Transverse colon (tissue), 4 donors: ENCODE measurements around the gene MND1. TPM values are rescaled to one million over a fixed set of nuclear protein-coding genes. Genes with fewer than 3 reads are reported as not detected.

ENCODE experiments used
- DNase-seq: peaks from one replicate; pipeline ENCODE4 v3.0.0-alpha.2; 2019
- H3K27ac ChIP-seq, 4 donors: fragments of 200-600 bp; sonication (generic); 2 replicates each; pipeline ENCODE4 v1.5.1; 2016 to 2018; ENCODE audit warnings: inconsistent platforms in 4 of 4
- H3K27me3 ChIP-seq: fragments of 200-600 bp; sonication (generic); 2 replicates; pipeline ENCODE4 v1.5.1; 2017; ENCODE audit warnings: inconsistent platforms
- H3K36me3 ChIP-seq, 4 donors: fragments of 200-600 bp; sonication (generic); 2 replicates each; pipeline ENCODE4 v1.5.1; 2017 to 2019; ENCODE audit warnings: inconsistent platforms in 4 of 4
- H3K4me1 ChIP-seq, 4 donors: fragments of 200-600 bp; sonication (generic); 2 replicates each; pipeline ENCODE4 v1.5.1; 2017 to 2020; ENCODE audit warnings: inconsistent platforms in 4 of 4
- H3K4me3 ChIP-seq, 4 donors: fragments of 200-600 bp; sonication (generic); 1 replicate in 1 of 4; 2 replicates in 3 of 4; pipeline versions ENCODE4 v1.5.1 to v1.6.1; 2017 to 2019; ENCODE audit warnings: inconsistent platforms in 4 of 4
- H3K9me3 ChIP-seq, 2 donors: fragments of 200-600 bp; sonication (generic); 2 replicates each; pipeline ENCODE4 v1.5.1; 2017 to 2019; ENCODE audit warnings: inconsistent platforms in 2 of 2
- CTCF ChIP-seq, 5 experiments: fragments of 200-600 bp in 3 of 5; fragments of 450-650 bp in 2 of 5; sonication (generic) in 3 of 5; IDR thresholded peaks; 1 replicate in 2 of 5; 2 replicates in 3 of 5; pipeline ENCODE4 v1.5.1; 2016 to 2017; ENCODE audit warnings: antibody characterized with exemption in 5 of 5, inconsistent platforms in 3 of 5, mild to moderate bottlenecking in 2 of 5, moderate library complexity in 1 of 5
- EP300 ChIP-seq: sonication (generic); formaldehyde crosslinking; IDR thresholded peaks from one replicate; pipeline ENCODE4 v1.6.1; 2017; ENCODE audit warnings: antibody characterized with exemption, low read depth
- POLR2A ChIP-seq: fragments of 450-650 bp; IDR thresholded peaks from one replicate; pipeline ENCODE4 v1.6.1; 2016; ENCODE audit warnings: antibody characterized with exemption, mild to moderate bottlenecking, moderate library complexity
- POLR2AphosphoS5 ChIP-seq, 3 donors: sonication (generic); formaldehyde crosslinking; IDR thresholded peaks; one replicate each; pipeline ENCODE4 v1.6.1; 2016; ENCODE audit warnings: antibody characterized with exemption in 3 of 3
- WGBS, 2 donors: methylation state at CpG; one replicate each; pipeline ENCODE4 v1.1.5; 2018; ENCODE audit warnings: low coverage in 1 of 2; 5-methylcytosine and 5-hydroxymethylcytosine counted together
- in situ Hi-C, 4 donors: fragments of 200-750 bp; cut with MboI; loops; one replicate each; pipeline versions ENCODE4 v1.15.0 to v1.15.1; 2017; ENCODE audit warnings: low sequenced_read_pairs in 3 of 4, low pct_ligation_motif_present in 1 of 4, low pct_unique_long_range_greater_than_20kb in 1 of 4
- intact Hi-C: fragments of 100-400 bp; cut with DNase I; formaldehyde crosslinking; loops from one replicate; pipeline ENCODE4 v1.15.1; 2023; ENCODE audit warnings: low total_unique reads
- total RNA-seq, 4 donors: library from RNA; depleted of rRNA; stranded (reverse); fragments of >200 nt; gene quantifications; one replicate each; pipeline ENCODE4 v1.1.0, GENCODE V29; 2016

MND1 gene
- total RNA-seq = 1 to 10 TPM in 2 of 4 donors, under 1 TPM in 1, not detected in 1; 0.80 to 3.2 (median 1.4) TPM

- Histone ChIP-seq H3K27ac (peak within 1 kb of the TSS in 2 of 4 donors; percentile 51 to 77), H3K4me3 (peak within 1 kb of the TSS; percentile 51 to 90 (median 80)), H3K27me3 (no peaks in the 10 kb centered on the region), H3K9me3 (no peaks in the 10 kb centered on the region), H3K36me3 (no peaks in the 10 kb centered on the region), H3K4me1 (peaks cover 0 to 20% (median 6%) of the 10 kb centered on the region in 4 donors)
- WGBS, 2 donors = 1 to 2% methylated on average over 8 to 39 of the region's 86 CpGs
- intact Hi-C loops = loop anchor here (1.0 to 10.0 kb wide), 3 partner anchors 230 to 410 kb away; no protein-coding TSS in a partner anchor
- TF ChIP-seq POLR2AphosphoS5 (IDR thresholded peaks at IDR 0.05) = peak in 2 of 3 donors; percentile 36 to 60
- TF ChIP-seq CTCF (IDR thresholded peaks at IDR 0.05) = peak; percentile 67 to 98 (median 96)
- TF ChIP-seq EP300 = no peak
- TF ChIP-seq POLR2A = no peak
- in situ Hi-C loops = loop anchor here in 3 of 4 donors (5.0 to 25.0 kb wide), 3 partner anchors 228 to 243 kb away; no protein-coding TSS in a partner anchor
- DNase-seq = peak; percentile 86
Observed at GRCh38 chr4:153344131-153345011, at the start of gene MND1. Gene MND1 (plus strand): TSS chr4:153344688. CDS start chr4:153344738, 50 bp downstream.

GRCh38 chr4:153295131-153295755, 49.2 kb upstream of the MND1 start:
- in situ Hi-C loops = no loop called here
- peak overlapping the region in 1 of 4 donors; percentile 27 for H3K27ac ChIP-seq
- H3K9me3 ChIP-seq = no peaks in the 10 kb centered on the region
- intact Hi-C loops = no loop called here
- H3K4me1 ChIP-seq = peaks cover 0 to 21% (median 8%) of the 10 kb centered on the region in 4 donors
- no peak overlapping the region for H3K4me3 ChIP-seq
- no peaks in the 10 kb centered on the region for H3K27me3 ChIP-seq
- TF ChIP-seq POLR2AphosphoS5 (IDR thresholded peaks at IDR 0.05) = no peak
- TF ChIP-seq CTCF (IDR thresholded peaks at IDR 0.05) = no peak
- TF ChIP-seq EP300 = no peak
- no peak for DNase-seq
- peaks cover 0 to 34% (median 14%) of the 10 kb centered on the region in 4 donors for H3K36me3 ChIP-seq
- WGBS, 2 donors = 97 to 100% methylated on average over 1 to 38 of the region's 40 CpGs

- 42 to 49% methylated on average over 11 of the region's 11 CpGs for WGBS, 2 donors
- in situ Hi-C loops = no loop called here
Observed at GRCh38 chr4:153296040-153296823, 48.3 kb upstream of the MND1 start.

GRCh38 chr4:153297116-153297515, 47.4 kb upstream of the MND1 start:
- H3K9me3 ChIP-seq = no peaks in the 10 kb centered on the region
- TF ChIP-seq EP300 = no peak
- TF ChIP-seq CTCF (IDR thresholded peaks at IDR 0.05) = no peak
- no peak for TF ChIP-seq POLR2AphosphoS5 (IDR thresholded peaks at IDR 0.05)
- TF ChIP-seq POLR2A = no peak
- intact Hi-C loops = no loop called here
- peaks cover 0 to 21% (median 8%) of the 10 kb centered on the region in 4 donors for H3K4me1 ChIP-seq
- no peaks in the 10 kb centered on the region for H3K27me3 ChIP-seq
- peaks cover 0 to 37% (median 15%) of the 10 kb centered on the region in 4 donors for H3K36me3 ChIP-seq
- in situ Hi-C loops = no loop called here
- WGBS, 2 donors = 80 to 85% methylated on average over 2 to 8 of the region's 8 CpGs
- no peak for DNase-seq
- peak overlapping the region in 2 of 4 donors; percentile 22 to 51 for H3K27ac ChIP-seq
- no peak overlapping the region for H3K4me3 ChIP-seq

More at GRCh38 chr4:153296040-153296823, 48.3 kb upstream of the MND1 start:
- intact Hi-C loops = no loop called here
- Histone ChIP-seq H3K4me3 (no peak overlapping the region), H3K36me3 (peaks cover 0 to 37% (median 15%) of the 10 kb centered on the region in 4 donors), H3K27me3 (no peaks in the 10 kb centered on the region), H3K9me3 (no peaks in the 10 kb centered on the region), H3K27ac (peak overlapping the region; percentile 22 to 51 (median 29)), H3K4me1 (peaks cover 0 to 21% (median 8%) of the 10 kb centered on the region in 4 donors)
- TF ChIP-seq EP300 (no peak), POLR2AphosphoS5 (IDR thresholded peaks at IDR 0.05) (peak in 1 of 3 donors; percentile 9)
- peak; percentile 23 for DNase-seq
